Suprapubic skin (tissue), 3 donors: Measurements from ENCODE around the gene A3GALT2.

Source experiments
- POLR2A ChIP-seq, 2 donors: fragments of 450-650 bp; IDR thresholded peaks; one replicate each; pipeline ENCODE4 v1.6.1; 2017; ENCODE audit warnings: antibody characterized with exemption in 2 of 2, mild to moderate bottlenecking in 2 of 2, moderate library complexity in 2 of 2
- TF ChIP-seq, protein P1 (sequence below), 2 donors: fragments of 200-600 bp in 1 of 2; fragments of 450-650 bp in 1 of 2; sonication (generic) in 1 of 2; IDR thresholded peaks; one replicate each; pipeline ENCODE4 v1.5.1; 2016 to 2019; ENCODE audit warnings: antibody characterized with exemption in 2 of 2, mild to moderate bottlenecking in 1 of 2, moderate library complexity in 1 of 2

DNA sequence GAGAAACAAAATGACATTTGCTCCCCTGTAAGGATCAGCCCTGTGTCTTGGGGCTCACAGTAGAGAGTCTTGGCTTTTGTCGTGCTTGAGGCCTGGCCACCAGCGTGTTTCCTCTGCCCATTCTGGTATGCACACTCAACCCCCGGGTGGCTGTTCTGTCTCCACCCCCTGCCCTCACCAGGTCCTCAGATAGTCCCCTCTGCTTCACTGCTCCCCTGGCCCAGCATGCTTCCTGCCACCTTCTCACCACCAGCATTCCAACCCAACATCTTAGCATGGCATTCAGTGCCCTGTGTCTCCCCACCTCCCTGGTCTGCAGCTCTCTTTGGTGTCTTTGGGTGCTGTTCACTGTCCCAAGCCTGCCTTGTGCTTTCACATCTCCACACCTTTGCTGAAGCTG lies 48.4 kb downstream of the A3GALT2 start:
- TF ChIP-seq, protein P1, sequence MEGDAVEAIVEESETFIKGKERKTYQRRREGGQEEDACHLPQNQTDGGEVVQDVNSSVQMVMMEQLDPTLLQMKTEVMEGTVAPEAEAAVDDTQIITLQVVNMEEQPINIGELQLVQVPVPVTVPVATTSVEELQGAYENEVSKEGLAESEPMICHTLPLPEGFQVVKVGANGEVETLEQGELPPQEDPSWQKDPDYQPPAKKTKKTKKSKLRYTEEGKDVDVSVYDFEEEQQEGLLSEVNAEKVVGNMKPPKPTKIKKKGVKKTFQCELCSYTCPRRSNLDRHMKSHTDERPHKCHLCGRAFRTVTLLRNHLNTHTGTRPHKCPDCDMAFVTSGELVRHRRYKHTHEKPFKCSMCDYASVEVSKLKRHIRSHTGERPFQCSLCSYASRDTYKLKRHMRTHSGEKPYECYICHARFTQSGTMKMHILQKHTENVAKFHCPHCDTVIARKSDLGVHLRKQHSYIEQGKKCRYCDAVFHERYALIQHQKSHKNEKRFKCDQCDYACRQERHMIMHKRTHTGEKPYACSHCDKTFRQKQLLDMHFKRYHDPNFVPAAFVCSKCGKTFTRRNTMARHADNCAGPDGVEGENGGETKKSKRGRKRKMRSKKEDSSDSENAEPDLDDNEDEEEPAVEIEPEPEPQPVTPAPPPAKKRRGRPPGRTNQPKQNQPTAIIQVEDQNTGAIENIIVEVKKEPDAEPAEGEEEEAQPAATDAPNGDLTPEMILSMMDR (IDR thresholded peaks at IDR 0.05): no peak
- TF ChIP-seq POLR2A (IDR thresholded peaks at IDR 0.05): no peak
